ENCODE measurements around the gene PSG6. TPM values are rescaled to one million over a fixed set of nuclear protein-coding genes. Genes with fewer than 3 reads are reported as not detected.
A peak's percentile ranks its signal among the peaks of the same experiment; 100 is the strongest.
"Not testable (repeated sequence)": the region's sequence is repeated elsewhere in the genome, so short reads cannot be mapped to it uniquely, and the experiment has no call there.

Gene PSG6
- polyA plus RNA-seq, 1 donor (not counting 4 experiments of a cell fraction or from before 2014, with no cell fraction given), result 0.45 TPM

DNA sequence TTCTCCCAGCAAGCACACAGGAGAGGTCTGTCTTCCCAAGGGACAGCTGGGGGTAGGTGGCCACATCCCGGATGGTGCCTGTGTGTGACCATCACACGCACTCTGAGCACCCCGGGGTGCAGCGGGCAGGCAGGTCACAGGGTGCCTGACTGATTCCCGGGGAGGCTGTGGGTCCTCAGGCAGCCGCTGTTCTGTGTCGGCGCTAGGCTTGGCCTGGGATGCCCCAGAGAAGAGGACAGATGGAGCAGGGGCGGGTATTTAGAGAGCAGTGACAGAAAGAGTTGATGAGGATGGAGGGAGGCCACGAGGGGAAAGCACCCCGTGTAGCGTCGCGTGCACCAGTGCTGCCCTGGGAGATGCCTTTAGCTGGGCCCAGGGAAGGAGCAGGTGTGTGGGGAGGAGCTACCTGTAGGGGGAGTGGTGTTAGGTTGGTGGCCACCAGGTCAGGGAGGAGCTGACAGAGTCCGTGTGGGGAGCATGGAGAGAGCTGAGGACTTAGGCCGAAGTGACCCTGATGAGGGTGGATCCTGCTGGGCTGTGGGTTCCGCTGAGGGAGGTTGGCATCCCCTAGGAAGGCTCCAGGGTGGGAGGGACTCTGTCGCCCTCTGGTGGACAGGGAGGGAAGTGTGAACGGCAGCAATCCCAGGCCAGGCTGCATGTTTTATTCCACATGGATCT, 60.7 kb downstream of the PSG6 start:
- H3K4me3 ChIP-seq (ENCODE audit: control insufficient read depth in 2 of 3, extremely low read depth in 1 of 3, insufficient read depth in 2 of 3, low read depth in 1 of 3, low read length in 3 of 3); H3K27me3 ChIP-seq (ENCODE audit: control insufficient read depth, extremely low read depth, insufficient read depth, low read length); H2AFZ ChIP-seq (ENCODE audit: control insufficient read depth, low read length); dilution Hi-C loops (cut with MboI; ENCODE audit: extremely low pct_ligation_motif_present, low sequenced_read_pairs); H3K4me2 ChIP-seq (ENCODE audit: control insufficient read depth, extremely low read depth, insufficient read depth, low read depth, low read length); H3K9me1 ChIP-seq (ENCODE audit: control insufficient read depth, extremely low read depth, insufficient read depth, low read length); DNase-seq (ENCODE audit: low read depth, low spot score); H3K9ac ChIP-seq (ENCODE audit: control insufficient read depth, extremely low read depth, insufficient read depth, low read length); H3K27ac ChIP-seq (ENCODE audit: control insufficient read depth, insufficient read depth, low read length); H4K20me1 ChIP-seq (ENCODE audit: control insufficient read depth, extremely low read depth, insufficient read depth, low read length); H3K9me3 ChIP-seq (ENCODE audit: control insufficient read depth, low read depth, low read length); H3K36me3 ChIP-seq (ENCODE audit: control insufficient read depth in 2 of 2, extremely low read depth in 1 of 2, insufficient read depth in 2 of 2, low read length in 2 of 2); H3K79me2 ChIP-seq (ENCODE audit: control insufficient read depth, insufficient read depth, low read length): not testable (repeated sequence)
- peaks cover 13% of the 10 kb centered on the region for H3K4me1 ChIP-seq (ENCODE audit: control insufficient read depth, extremely low read depth, insufficient read depth, low read length)
- peak; percentile 17 for FAIRE-seq
- TF ChIP-seq, protein P1, sequence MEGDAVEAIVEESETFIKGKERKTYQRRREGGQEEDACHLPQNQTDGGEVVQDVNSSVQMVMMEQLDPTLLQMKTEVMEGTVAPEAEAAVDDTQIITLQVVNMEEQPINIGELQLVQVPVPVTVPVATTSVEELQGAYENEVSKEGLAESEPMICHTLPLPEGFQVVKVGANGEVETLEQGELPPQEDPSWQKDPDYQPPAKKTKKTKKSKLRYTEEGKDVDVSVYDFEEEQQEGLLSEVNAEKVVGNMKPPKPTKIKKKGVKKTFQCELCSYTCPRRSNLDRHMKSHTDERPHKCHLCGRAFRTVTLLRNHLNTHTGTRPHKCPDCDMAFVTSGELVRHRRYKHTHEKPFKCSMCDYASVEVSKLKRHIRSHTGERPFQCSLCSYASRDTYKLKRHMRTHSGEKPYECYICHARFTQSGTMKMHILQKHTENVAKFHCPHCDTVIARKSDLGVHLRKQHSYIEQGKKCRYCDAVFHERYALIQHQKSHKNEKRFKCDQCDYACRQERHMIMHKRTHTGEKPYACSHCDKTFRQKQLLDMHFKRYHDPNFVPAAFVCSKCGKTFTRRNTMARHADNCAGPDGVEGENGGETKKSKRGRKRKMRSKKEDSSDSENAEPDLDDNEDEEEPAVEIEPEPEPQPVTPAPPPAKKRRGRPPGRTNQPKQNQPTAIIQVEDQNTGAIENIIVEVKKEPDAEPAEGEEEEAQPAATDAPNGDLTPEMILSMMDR (optimal IDR thresholded peaks at IDR 0.05 in 1 of 3, IDR thresholded peaks at IDR 0.05 in 1 of 3, conservative IDR thresholded peaks at IDR 0.05 in 1 of 3; ENCODE audit: extremely low read depth in 1 of 3, insufficient read depth in 2 of 3, low read length in 3 of 3), result peak; percentile 46 to 78 (median 70)

DNA sequence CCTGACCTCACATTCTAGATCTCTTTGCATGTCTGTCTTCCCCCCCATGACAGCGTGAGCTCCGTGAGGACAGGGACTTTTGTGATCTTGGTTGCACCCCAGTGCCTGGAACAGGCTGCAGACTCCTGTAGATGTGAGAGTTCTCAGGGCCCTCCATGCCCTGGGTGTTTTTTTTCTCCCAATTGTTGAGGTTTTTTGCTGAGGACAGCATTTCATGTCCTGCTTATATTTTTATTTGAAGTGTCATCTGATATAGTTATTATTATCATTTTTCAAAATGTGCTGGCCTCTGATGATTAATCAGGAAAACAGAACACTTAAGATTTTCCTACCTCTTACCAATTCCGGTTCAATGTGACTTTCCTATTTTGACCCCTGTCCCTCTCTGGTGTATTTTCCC, 62.9 kb downstream of the PSG6 start:
- H2AFZ ChIP-seq (ENCODE audit: control insufficient read depth, low read length); H3K27me3 ChIP-seq (ENCODE audit: control insufficient read depth, extremely low read depth, insufficient read depth, low read length); H3K9ac ChIP-seq (ENCODE audit: control insufficient read depth, extremely low read depth, insufficient read depth, low read length); H4K20me1 ChIP-seq (ENCODE audit: control insufficient read depth, extremely low read depth, insufficient read depth, low read length); H3K9me3 ChIP-seq (ENCODE audit: control insufficient read depth, low read depth, low read length); DNase-seq (ENCODE audit: low read depth, low spot score); FAIRE-seq; H3K4me3 ChIP-seq (ENCODE audit: control insufficient read depth in 2 of 3, extremely low read depth in 1 of 3, insufficient read depth in 2 of 3, low read depth in 1 of 3, low read length in 3 of 3); H3K27ac ChIP-seq (ENCODE audit: control insufficient read depth, insufficient read depth, low read length); H3K9me1 ChIP-seq (ENCODE audit: control insufficient read depth, extremely low read depth, insufficient read depth, low read length); dilution Hi-C loops (cut with MboI; ENCODE audit: extremely low pct_ligation_motif_present, low sequenced_read_pairs); H3K36me3 ChIP-seq (ENCODE audit: control insufficient read depth in 2 of 2, extremely low read depth in 1 of 2, insufficient read depth in 2 of 2, low read length in 2 of 2); H3K4me2 ChIP-seq (ENCODE audit: control insufficient read depth, extremely low read depth, insufficient read depth, low read depth, low read length); H3K79me2 ChIP-seq (ENCODE audit: control insufficient read depth, insufficient read depth, low read length): not testable (repeated sequence)
- H3K4me1 ChIP-seq (ENCODE audit: control insufficient read depth, extremely low read depth, insufficient read depth, low read length), result peaks cover 30% of the 10 kb centered on the region

DNA sequence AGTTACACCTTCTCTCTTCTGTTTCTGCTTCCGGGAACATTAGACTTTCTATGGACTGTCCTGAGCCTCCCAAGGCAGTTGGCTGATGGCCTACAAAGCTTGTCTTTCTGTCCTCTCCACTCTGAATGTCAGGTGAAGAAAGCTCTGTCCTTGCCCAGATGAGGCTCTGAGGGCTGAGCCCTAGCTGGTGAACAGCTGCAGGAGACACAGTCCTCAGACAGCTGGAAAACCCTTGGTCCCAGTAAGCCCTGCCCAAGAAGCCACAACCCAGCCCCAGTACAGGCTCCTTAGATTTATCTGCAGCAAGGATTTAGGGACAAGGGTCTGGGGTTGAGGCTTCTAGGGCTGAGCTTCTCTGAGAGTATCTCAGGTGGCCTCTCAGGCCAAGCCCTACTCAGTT, 64.5 kb downstream of the PSG6 start:
- H3K4me3 ChIP-seq (ENCODE audit: control insufficient read depth in 2 of 3, extremely low read depth in 1 of 3, insufficient read depth in 2 of 3, low read depth in 1 of 3, low read length in 3 of 3); FAIRE-seq; dilution Hi-C loops (cut with MboI; ENCODE audit: extremely low pct_ligation_motif_present, low sequenced_read_pairs); H3K79me2 ChIP-seq (ENCODE audit: control insufficient read depth, insufficient read depth, low read length); H3K36me3 ChIP-seq (ENCODE audit: control insufficient read depth in 2 of 2, extremely low read depth in 1 of 2, insufficient read depth in 2 of 2, low read length in 2 of 2); H4K20me1 ChIP-seq (ENCODE audit: control insufficient read depth, extremely low read depth, insufficient read depth, low read length); DNase-seq (ENCODE audit: low read depth, low spot score); H3K9me1 ChIP-seq (ENCODE audit: control insufficient read depth, extremely low read depth, insufficient read depth, low read length); H3K9me3 ChIP-seq (ENCODE audit: control insufficient read depth, low read depth, low read length); H3K27me3 ChIP-seq (ENCODE audit: control insufficient read depth, extremely low read depth, insufficient read depth, low read length): not testable (repeated sequence)
- Histone ChIP-seq H2AFZ (ENCODE audit: control insufficient read depth, low read length) (peak overlapping the region; percentile 26), H3K27ac (ENCODE audit: control insufficient read depth, insufficient read depth, low read length) (peak overlapping the region; percentile 91), H3K4me1 (ENCODE audit: control insufficient read depth, extremely low read depth, insufficient read depth, low read length) (peaks cover 30% of the 10 kb centered on the region), H3K4me2 (ENCODE audit: control insufficient read depth, extremely low read depth, insufficient read depth, low read depth, low read length) (peak overlapping the region; percentile 45), H3K9ac (ENCODE audit: control insufficient read depth, extremely low read depth, insufficient read depth, low read length) (peak overlapping the region; percentile 9)

DNA sequence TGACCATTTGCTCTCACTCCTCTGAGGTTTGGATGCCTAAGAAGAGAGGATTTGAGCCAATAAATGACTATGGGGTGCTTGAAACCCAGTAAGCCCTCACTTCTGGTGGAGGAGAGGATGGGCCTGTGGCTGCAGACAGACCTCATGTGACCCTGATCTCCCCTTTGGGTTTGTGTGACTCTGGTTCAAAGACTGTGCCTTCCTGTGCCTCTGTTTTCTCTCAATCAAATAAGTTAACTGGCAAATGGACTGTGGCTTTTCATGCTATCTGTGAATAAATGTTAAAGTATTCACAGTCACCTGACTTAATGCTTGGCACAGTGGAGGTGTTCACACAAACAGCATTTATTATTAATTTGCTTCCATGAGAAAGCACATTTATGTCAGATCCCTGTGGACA, 64.9 kb downstream of the PSG6 start:
- H3K27me3 ChIP-seq (ENCODE audit: control insufficient read depth, extremely low read depth, insufficient read depth, low read length); H3K79me2 ChIP-seq (ENCODE audit: control insufficient read depth, insufficient read depth, low read length); H3K9me3 ChIP-seq (ENCODE audit: control insufficient read depth, low read depth, low read length); H3K9ac ChIP-seq (ENCODE audit: control insufficient read depth, extremely low read depth, insufficient read depth, low read length); FAIRE-seq; H4K20me1 ChIP-seq (ENCODE audit: control insufficient read depth, extremely low read depth, insufficient read depth, low read length); dilution Hi-C loops (cut with MboI; ENCODE audit: extremely low pct_ligation_motif_present, low sequenced_read_pairs); H3K9me1 ChIP-seq (ENCODE audit: control insufficient read depth, extremely low read depth, insufficient read depth, low read length); H3K36me3 ChIP-seq (ENCODE audit: control insufficient read depth in 2 of 2, extremely low read depth in 1 of 2, insufficient read depth in 2 of 2, low read length in 2 of 2); DNase-seq (ENCODE audit: low read depth, low spot score): not testable (repeated sequence)
- H3K27ac ChIP-seq (ENCODE audit: control insufficient read depth, insufficient read depth, low read length), result peak overlapping the region; percentile 91
- peak overlapping the region; percentile 26 for H2AFZ ChIP-seq (ENCODE audit: control insufficient read depth, low read length)
- peaks cover 30% of the 10 kb centered on the region for H3K4me1 ChIP-seq (ENCODE audit: control insufficient read depth, extremely low read depth, insufficient read depth, low read length)
- peak overlapping the region in 1 of 3 experiments; percentile 12 for H3K4me3 ChIP-seq (ENCODE audit: control insufficient read depth in 2 of 3, extremely low read depth in 1 of 3, insufficient read depth in 2 of 3, low read depth in 1 of 3, low read length in 3 of 3)
- H3K4me2 ChIP-seq (ENCODE audit: control insufficient read depth, extremely low read depth, insufficient read depth, low read depth, low read length), result peak overlapping the region; percentile 45
